GM23338 (cell line): ENCODE results near the gene DCAF5. TPM values are rescaled to one million over a fixed set of nuclear protein-coding genes. Genes with fewer than 3 reads are reported as not detected.

Experiments
- ATAC-seq: fragments of 200-7000 bp; cut with Tn5 transposase; 3 replicates; pipeline ENCODE4 v1.9.1; 2020
- DNase-seq: peaks from one replicate; pipeline ENCODE4 v3.0.0-alpha.2; 2015; ENCODE audit warnings: low spot score
- H2AFZ ChIP-seq: fragments of 200-600 bp; sonication (generic); 2 replicates; pipeline ENCODE4 v1.8.0; 2016; ENCODE audit warnings: antibody characterized with exemption, mild to moderate bottlenecking, moderate library complexity
- H3F3A ChIP-seq: fragments of 200-600 bp; sonication (generic); replicated peaks from 2 replicates; pipeline ENCODE4 v1.8.0; 2017; ENCODE audit warnings: antibody characterized with exemption, mixed run types, low read depth
- H3K27ac ChIP-seq: fragments of 200-600 bp; sonication (generic); 2 replicates; pipeline ENCODE4 v1.6.1; 2016; ENCODE audit warnings: low read depth
- H3K27me3 ChIP-seq: fragments of 200-600 bp; sonication (generic); 2 replicates; pipeline ENCODE4 v1.8.0; 2016; ENCODE audit warnings: mild to moderate bottlenecking, mixed run types, moderate library complexity; ENCODE audit not compliant: insufficient read depth
- H3K36me3 ChIP-seq: fragments of 200-600 bp; sonication (generic); 2 replicates; pipeline ENCODE4 v1.8.0; 2016; ENCODE audit warnings: mild to moderate bottlenecking; ENCODE audit not compliant: insufficient read depth
- H3K4me1 ChIP-seq: fragments of 200-600 bp; sonication (generic); 2 replicates; pipeline ENCODE4 v1.8.0; 2016; ENCODE audit warnings: mild to moderate bottlenecking, moderate library complexity; ENCODE audit not compliant: insufficient read depth
- H3K4me2 ChIP-seq: fragments of 200-600 bp; sonication (generic); 2 replicates; pipeline ENCODE4 v1.7.1; 2017; ENCODE audit warnings: mixed run types
- H3K4me3 ChIP-seq: fragments of 200-600 bp; sonication (generic); 2 replicates; pipeline ENCODE4 v1.6.1; 2016; ENCODE audit warnings: mixed run types
- H3K79me2 ChIP-seq: fragments of 200-600 bp; sonication (generic); replicated peaks from 2 replicates; pipeline ENCODE4 v1.8.0; 2017; ENCODE audit warnings: mild to moderate bottlenecking; ENCODE audit not compliant: insufficient read depth
- H3K9me2 ChIP-seq: fragments of 200-600 bp; sonication (generic); 2 replicates; pipeline ENCODE4 v1.8.0; 2017; ENCODE audit not compliant: insufficient read depth
- H4K20me1 ChIP-seq: fragments of 200-600 bp; sonication (generic); replicated peaks from 2 replicates; pipeline ENCODE4 v1.8.0; 2017; ENCODE audit warnings: mild to moderate bottlenecking; ENCODE audit not compliant: insufficient read depth
- H3K27ac Mint-ChIP-seq: 2 replicates; pipeline ENCODE4 v1.8.0; 2020; ENCODE audit warnings: inconsistent platforms, mild to moderate bottlenecking, moderate library complexity, mixed read lengths
- H3K27me3 Mint-ChIP-seq: 3 replicates; pipeline ENCODE4 v1.8.0; 2022; ENCODE audit warnings: low read depth, mild to moderate bottlenecking, moderate library complexity, mixed read lengths, inconsistent platforms; ENCODE audit not compliant: insufficient read depth, poor library complexity
- H3K36me3 Mint-ChIP-seq: 3 replicates; pipeline ENCODE4 v1.8.0; 2021; ENCODE audit warnings: low read depth, mild to moderate bottlenecking, inconsistent platforms, moderate library complexity, mixed read lengths
- H3K4me1 Mint-ChIP-seq: 3 replicates; pipeline ENCODE4 v1.8.0; 2020; ENCODE audit warnings: mild to moderate bottlenecking, inconsistent platforms, mixed read lengths
- H3K4me3 Mint-ChIP-seq: 3 replicates; pipeline ENCODE4 v1.8.0; 2021; ENCODE audit warnings: moderate library complexity, mild to moderate bottlenecking, inconsistent platforms, mixed read lengths
- H3K9me3 Mint-ChIP-seq: 3 replicates; pipeline ENCODE4 v1.8.0; 2020; ENCODE audit warnings: moderate library complexity, mild to moderate bottlenecking, inconsistent platforms, mixed read lengths
- CREB1 ChIP-seq: fragments of 250-450 bp; sonication (Bioruptor Pico); IDR thresholded peaks from 2 replicates; pipeline ENCODE4 v1.5.0; 2020; ENCODE audit warnings: low read depth, mild to moderate bottlenecking, moderate library complexity
- EZH2 ChIP-seq: fragments of 200-600 bp; sonication (generic); IDR thresholded peaks from one replicate; pipeline ENCODE4 v1.8.0; 2017; ENCODE audit warnings: antibody characterized with exemption, mild to moderate bottlenecking, low read depth; ENCODE audit not compliant: unreplicated experiment
- EZH2phosphoT487 ChIP-seq: fragments of 200-600 bp; sonication (generic); IDR thresholded peaks from one replicate; pipeline ENCODE4 v1.8.1; 2018; ENCODE audit warnings: antibody characterized with exemption; ENCODE audit not compliant: unreplicated experiment
- JUNB ChIP-seq: IDR thresholded peaks from one replicate; pipeline ENCODE4 v1.6.1; 2016; ENCODE audit warnings: antibody characterized with exemption; ENCODE audit not compliant: unreplicated experiment
- NANOG ChIP-seq: IDR thresholded peaks from 2 replicates; pipeline ENCODE4 v1.6.1; 2016; ENCODE audit warnings: antibody characterized with exemption, borderline replicate concordance
- POLR2AphosphoS5 ChIP-seq: IDR thresholded peaks from 2 replicates; pipeline ENCODE4 v1.6.1; 2016; ENCODE audit warnings: antibody characterized with exemption, low read depth
- STAT1 ChIP-seq: IDR thresholded peaks from one replicate; pipeline ENCODE4 v1.6.1; 2016; ENCODE audit warnings: antibody characterized with exemption; ENCODE audit not compliant: unreplicated experiment
- ZNF114 ChIP-seq: fragments of 250-450 bp; sonication (Bioruptor Pico); IDR thresholded peaks from 2 replicates; pipeline ENCODE4 v1.5.0; 2020; ENCODE audit warnings: mild to moderate bottlenecking, moderate library complexity
- ZNF331 ChIP-seq: fragments of 250-450 bp; sonication (Bioruptor Pico); IDR thresholded peaks from 2 replicates; pipeline ENCODE4 v1.5.0; 2020; ENCODE audit warnings: low read depth, mild to moderate bottlenecking, moderate library complexity
- polyA plus RNA-seq: library from polyadenylated mRNA; unstranded; fragments of >200 nt; fragmentation: Nextera tagmentation; extraction: Ambion mirVana; gene quantifications from 2 replicates; pipeline ENCODE4 v1.2.1, GENCODE V29; 2016
- total RNA-seq: library from RNA; depleted of rRNA; stranded (reverse); fragments of >200 nt; shearing (Covaris generic); gene quantifications from 2 replicates; pipeline ENCODE4 v1.2.3, GENCODE V29; 2014
- TF ChIP-seq, protein P1 (sequence below), 2 experiments: fragments of 200-600 bp in 1 of 2; sonication (generic) in 1 of 2; conservative IDR thresholded peaks; 2 replicates each; pipeline versions ENCODE4 v1.5.1 to v1.6.1; 2016 to 2017; ENCODE audit warnings: antibody characterized with exemption in 2 of 2, low read depth in 2 of 2, mild to moderate bottlenecking in 2 of 2, moderate library complexity in 1 of 2
- TF ChIP-seq, protein P2 (sequence below): fragments of 250-450 bp; sonication (Bioruptor Pico); IDR thresholded peaks from 2 replicates; pipeline ENCODE4 v1.5.0; 2020; ENCODE audit warnings: mild to moderate bottlenecking, moderate library complexity
- TF ChIP-seq, protein P3 (sequence below): IDR thresholded peaks from one replicate; pipeline ENCODE4 v1.6.1; 2018; ENCODE audit warnings: antibody characterized with exemption; ENCODE audit not compliant: unreplicated experiment
- TF ChIP-seq, protein P4 (sequence below): IDR thresholded peaks from 2 replicates; pipeline ENCODE4 v1.6.1; 2016; ENCODE audit warnings: antibody characterized with exemption

DCAF5 gene
- total and polyA plus RNA-seq, 2 experiments from 2014 or later = 14.0 to 15.2 TPM

DNA sequence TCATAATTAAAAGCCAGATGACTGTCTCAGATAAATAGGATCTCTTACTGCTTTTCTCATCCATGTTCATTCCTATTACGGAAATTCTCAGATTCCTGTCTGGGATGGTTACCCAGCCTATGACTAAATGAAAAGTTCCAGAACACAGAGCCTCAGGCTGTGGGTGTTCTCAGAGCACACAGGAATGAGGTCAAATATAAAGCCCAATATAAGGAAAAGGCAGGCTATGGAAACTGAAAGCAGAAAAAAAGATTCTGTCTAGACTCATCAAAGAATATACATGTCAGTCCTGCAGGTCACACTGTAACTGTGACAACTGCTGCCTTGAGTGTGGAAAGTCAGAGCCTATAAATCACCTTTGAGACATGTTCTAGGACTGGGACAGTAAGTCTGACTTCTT, 64.3 kb downstream of the DCAF5 start:
- H4K20me1 ChIP-seq = no peaks in the 10 kb centered on the region
- H3K27me3 ChIP-seq = no peaks in the 10 kb centered on the region
- Mint-ChIP-seq H3K4me3 (no peak overlapping the region), H3K9me3 (no peaks in the 10 kb centered on the region), H3K27ac (no peak overlapping the region), H3K4me1 (no peaks in the 10 kb centered on the region; the same call in 2 of the 3 replicates), H3K36me3 (no peaks in the 10 kb centered on the region), H3K27me3 (no peaks in the 10 kb centered on the region)
- no peaks in the 10 kb centered on the region for H3K4me1 ChIP-seq
- no peaks in the 10 kb centered on the region for H3F3A ChIP-seq
- H2AFZ ChIP-seq = no peak overlapping the region
- H3K4me2 ChIP-seq = no peak overlapping the region
- H3K27ac ChIP-seq = no peak overlapping the region
- ATAC-seq (no peak), DNase-seq (no peak)
- no peak for TF ChIP-seq EZH2
- TF ChIP-seq, protein P1, sequence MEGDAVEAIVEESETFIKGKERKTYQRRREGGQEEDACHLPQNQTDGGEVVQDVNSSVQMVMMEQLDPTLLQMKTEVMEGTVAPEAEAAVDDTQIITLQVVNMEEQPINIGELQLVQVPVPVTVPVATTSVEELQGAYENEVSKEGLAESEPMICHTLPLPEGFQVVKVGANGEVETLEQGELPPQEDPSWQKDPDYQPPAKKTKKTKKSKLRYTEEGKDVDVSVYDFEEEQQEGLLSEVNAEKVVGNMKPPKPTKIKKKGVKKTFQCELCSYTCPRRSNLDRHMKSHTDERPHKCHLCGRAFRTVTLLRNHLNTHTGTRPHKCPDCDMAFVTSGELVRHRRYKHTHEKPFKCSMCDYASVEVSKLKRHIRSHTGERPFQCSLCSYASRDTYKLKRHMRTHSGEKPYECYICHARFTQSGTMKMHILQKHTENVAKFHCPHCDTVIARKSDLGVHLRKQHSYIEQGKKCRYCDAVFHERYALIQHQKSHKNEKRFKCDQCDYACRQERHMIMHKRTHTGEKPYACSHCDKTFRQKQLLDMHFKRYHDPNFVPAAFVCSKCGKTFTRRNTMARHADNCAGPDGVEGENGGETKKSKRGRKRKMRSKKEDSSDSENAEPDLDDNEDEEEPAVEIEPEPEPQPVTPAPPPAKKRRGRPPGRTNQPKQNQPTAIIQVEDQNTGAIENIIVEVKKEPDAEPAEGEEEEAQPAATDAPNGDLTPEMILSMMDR (conservative IDR thresholded peaks at IDR 0.05; ENCODE audit: low read depth in 2 of 2) = no peak
- no peak for TF ChIP-seq ZNF114 (CRISPR knock-in tag)
- TF ChIP-seq, protein P2, sequence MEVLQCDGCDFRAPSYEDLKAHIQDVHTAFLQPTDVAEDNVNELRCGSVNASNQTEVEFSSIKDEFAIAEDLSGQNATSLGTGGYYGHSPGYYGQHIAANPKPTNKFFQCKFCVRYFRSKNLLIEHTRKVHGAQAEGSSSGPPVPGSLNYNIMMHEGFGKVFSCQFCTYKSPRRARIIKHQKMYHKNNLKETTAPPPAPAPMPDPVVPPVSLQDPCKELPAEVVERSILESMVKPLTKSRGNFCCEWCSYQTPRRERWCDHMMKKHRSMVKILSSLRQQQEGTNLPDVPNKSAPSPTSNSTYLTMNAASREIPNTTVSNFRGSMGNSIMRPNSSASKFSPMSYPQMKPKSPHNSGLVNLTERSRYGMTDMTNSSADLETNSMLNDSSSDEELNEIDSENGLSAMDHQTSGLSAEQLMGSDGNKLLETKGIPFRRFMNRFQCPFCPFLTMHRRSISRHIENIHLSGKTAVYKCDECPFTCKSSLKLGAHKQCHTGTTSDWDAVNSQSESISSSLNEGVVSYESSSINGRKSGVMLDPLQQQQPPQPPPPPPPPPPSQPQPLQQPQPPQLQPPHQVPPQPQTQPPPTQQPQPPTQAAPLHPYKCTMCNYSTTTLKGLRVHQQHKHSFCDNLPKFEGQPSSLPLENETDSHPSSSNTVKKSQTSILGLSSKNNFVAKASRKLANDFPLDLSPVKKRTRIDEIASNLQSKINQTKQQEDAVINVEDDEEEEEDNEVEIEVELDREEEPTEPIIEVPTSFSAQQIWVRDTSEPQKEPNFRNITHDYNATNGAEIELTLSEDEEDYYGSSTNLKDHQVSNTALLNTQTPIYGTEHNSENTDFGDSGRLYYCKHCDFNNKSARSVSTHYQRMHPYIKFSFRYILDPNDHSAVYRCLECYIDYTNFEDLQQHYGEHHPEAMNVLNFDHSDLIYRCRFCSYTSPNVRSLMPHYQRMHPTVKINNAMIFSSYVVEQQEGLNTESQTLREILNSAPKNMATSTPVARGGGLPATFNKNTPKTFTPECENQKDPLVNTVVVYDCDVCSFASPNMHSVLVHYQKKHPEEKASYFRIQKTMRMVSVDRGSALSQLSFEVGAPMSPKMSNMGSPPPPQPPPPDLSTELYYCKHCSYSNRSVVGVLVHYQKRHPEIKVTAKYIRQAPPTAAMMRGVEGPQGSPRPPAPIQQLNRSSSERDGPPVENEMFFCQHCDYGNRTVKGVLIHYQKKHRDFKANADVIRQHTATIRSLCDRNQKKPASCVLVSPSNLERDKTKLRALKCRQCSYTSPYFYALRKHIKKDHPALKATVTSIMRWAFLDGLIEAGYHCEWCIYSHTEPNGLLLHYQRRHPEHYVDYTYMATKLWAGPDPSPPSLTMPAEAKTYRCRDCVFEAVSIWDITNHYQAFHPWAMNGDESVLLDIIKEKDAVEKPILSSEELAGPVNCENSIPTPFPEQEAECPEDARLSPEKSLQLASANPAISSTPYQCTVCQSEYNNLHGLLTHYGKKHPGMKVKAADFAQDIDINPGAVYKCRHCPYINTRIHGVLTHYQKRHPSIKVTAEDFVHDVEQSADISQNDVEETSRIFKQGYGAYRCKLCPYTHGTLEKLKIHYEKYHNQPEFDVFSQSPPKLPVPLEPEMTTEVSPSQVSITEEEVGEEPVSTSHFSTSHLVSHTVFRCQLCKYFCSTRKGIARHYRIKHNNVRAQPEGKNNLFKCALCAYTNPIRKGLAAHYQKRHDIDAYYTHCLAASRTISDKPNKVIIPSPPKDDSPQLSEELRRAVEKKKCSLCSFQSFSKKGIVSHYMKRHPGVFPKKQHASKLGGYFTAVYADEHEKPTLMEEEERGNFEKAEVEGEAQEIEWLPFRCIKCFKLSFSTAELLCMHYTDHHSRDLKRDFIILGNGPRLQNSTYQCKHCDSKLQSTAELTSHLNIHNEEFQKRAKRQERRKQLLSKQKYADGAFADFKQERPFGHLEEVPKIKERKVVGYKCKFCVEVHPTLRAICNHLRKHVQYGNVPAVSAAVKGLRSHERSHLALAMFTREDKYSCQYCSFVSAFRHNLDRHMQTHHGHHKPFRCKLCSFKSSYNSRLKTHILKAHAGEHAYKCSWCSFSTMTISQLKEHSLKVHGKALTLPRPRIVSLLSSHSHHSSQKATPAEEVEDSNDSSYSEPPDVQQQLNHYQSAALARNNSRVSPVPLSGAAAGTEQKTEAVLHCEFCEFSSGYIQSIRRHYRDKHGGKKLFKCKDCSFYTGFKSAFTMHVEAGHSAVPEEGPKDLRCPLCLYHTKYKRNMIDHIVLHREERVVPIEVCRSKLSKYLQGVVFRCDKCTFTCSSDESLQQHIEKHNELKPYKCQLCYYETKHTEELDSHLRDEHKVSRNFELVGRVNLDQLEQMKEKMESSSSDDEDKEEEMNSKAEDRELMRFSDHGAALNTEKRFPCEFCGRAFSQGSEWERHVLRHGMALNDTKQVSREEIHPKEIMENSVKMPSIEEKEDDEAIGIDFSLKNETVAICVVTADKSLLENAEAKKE (CRISPR knock-in tag) = no peak
- no peak for TF ChIP-seq ZNF331 (CRISPR knock-in tag)
- TF ChIP-seq, protein P3, sequence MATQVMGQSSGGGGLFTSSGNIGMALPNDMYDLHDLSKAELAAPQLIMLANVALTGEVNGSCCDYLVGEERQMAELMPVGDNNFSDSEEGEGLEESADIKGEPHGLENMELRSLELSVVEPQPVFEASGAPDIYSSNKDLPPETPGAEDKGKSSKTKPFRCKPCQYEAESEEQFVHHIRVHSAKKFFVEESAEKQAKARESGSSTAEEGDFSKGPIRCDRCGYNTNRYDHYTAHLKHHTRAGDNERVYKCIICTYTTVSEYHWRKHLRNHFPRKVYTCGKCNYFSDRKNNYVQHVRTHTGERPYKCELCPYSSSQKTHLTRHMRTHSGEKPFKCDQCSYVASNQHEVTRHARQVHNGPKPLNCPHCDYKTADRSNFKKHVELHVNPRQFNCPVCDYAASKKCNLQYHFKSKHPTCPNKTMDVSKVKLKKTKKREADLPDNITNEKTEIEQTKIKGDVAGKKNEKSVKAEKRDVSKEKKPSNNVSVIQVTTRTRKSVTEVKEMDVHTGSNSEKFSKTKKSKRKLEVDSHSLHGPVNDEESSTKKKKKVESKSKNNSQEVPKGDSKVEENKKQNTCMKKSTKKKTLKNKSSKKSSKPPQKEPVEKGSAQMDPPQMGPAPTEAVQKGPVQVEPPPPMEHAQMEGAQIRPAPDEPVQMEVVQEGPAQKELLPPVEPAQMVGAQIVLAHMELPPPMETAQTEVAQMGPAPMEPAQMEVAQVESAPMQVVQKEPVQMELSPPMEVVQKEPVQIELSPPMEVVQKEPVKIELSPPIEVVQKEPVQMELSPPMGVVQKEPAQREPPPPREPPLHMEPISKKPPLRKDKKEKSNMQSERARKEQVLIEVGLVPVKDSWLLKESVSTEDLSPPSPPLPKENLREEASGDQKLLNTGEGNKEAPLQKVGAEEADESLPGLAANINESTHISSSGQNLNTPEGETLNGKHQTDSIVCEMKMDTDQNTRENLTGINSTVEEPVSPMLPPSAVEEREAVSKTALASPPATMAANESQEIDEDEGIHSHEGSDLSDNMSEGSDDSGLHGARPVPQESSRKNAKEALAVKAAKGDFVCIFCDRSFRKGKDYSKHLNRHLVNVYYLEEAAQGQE = no peak
- no peak for TF ChIP-seq NANOG
- TF ChIP-seq CREB1 (CRISPR knock-in tag) = no peak
- TF ChIP-seq JUNB = no peak
- no peak for TF ChIP-seq POLR2AphosphoS5
- TF ChIP-seq STAT1 = no peak
- TF ChIP-seq, protein P4, sequence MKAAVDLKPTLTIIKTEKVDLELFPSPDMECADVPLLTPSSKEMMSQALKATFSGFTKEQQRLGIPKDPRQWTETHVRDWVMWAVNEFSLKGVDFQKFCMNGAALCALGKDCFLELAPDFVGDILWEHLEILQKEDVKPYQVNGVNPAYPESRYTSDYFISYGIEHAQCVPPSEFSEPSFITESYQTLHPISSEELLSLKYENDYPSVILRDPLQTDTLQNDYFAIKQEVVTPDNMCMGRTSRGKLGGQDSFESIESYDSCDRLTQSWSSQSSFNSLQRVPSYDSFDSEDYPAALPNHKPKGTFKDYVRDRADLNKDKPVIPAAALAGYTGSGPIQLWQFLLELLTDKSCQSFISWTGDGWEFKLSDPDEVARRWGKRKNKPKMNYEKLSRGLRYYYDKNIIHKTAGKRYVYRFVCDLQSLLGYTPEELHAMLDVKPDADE = no peak
- no peak for TF ChIP-seq EZH2phosphoT487
- H3K9me2 ChIP-seq = no peaks in the 10 kb centered on the region
- H3K4me3 ChIP-seq = no peak overlapping the region
- H3K79me2 ChIP-seq = no peaks in the 10 kb centered on the region
- H3K36me3 ChIP-seq = no peaks in the 10 kb centered on the region
